Esophagus squamous epithelium (tissue), 4 donors: ENCODE measurements around the gene HLA-DPB1.

Source experiments
- POLR2A ChIP-seq, 4 donors: fragments of 450-650 bp; IDR thresholded peaks; one replicate each; pipeline ENCODE4 v1.6.1; 2017; ENCODE audit warnings: antibody characterized with exemption in 4 of 4, mild to moderate bottlenecking in 4 of 4, moderate library complexity in 3 of 4
- TF ChIP-seq, protein P1 (sequence below), 6 experiments: fragments of 450-650 bp in 4 of 6; fragments of 200-600 bp in 2 of 6; sonication (generic) in 2 of 6; IDR thresholded peaks; one replicate each; pipeline ENCODE4 v1.5.1; 2016 to 2019; ENCODE audit warnings: antibody characterized with exemption in 6 of 6, mild to moderate bottlenecking in 4 of 6, moderate library complexity in 4 of 6

DNA sequence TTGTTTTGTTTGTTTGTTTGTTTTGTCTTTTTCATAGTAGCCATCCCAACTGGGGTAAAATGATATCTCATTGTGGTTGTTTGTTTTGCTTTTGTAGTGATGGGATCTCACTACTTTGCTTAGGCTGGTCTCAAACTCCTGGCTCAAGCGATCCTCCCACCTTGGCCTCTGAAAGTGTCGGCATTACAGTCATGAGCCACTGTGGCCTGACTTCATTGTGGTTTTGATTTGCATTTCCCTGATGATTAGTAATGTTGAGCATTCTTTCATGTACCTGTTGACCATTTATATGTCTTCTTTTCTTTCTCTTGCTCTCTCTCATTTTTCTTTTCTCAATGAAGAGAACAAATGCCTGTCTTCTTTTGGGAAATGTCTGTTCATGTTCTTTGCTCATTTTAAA, 35.6 kb upstream of the HLA-DPB1 start:
- TF ChIP-seq, protein P1, sequence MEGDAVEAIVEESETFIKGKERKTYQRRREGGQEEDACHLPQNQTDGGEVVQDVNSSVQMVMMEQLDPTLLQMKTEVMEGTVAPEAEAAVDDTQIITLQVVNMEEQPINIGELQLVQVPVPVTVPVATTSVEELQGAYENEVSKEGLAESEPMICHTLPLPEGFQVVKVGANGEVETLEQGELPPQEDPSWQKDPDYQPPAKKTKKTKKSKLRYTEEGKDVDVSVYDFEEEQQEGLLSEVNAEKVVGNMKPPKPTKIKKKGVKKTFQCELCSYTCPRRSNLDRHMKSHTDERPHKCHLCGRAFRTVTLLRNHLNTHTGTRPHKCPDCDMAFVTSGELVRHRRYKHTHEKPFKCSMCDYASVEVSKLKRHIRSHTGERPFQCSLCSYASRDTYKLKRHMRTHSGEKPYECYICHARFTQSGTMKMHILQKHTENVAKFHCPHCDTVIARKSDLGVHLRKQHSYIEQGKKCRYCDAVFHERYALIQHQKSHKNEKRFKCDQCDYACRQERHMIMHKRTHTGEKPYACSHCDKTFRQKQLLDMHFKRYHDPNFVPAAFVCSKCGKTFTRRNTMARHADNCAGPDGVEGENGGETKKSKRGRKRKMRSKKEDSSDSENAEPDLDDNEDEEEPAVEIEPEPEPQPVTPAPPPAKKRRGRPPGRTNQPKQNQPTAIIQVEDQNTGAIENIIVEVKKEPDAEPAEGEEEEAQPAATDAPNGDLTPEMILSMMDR (IDR thresholded peaks at IDR 0.05): no peak
- TF ChIP-seq POLR2A (IDR thresholded peaks at IDR 0.05): no peak
